A673 (cell line): ENCODE data around the gene TRPM6. TPM values are rescaled to one million over a fixed set of nuclear protein-coding genes. Genes with fewer than 3 reads are reported as not detected.
"Not testable (repeated sequence)": the region's sequence is repeated elsewhere in the genome, so short reads cannot be mapped to it uniquely, and the experiment has no call there.

ENCODE experiments used
- BruUV-seq: library from RNA; stranded (reverse); fragments of 400-500 nt; replicated peaks from 2 replicates; lab custom pipeline; 2021; lab: Mats Ljungman, UMichigan
- CTCF ChIA-PET: fragments of 300-600 bp; sonication (Branson Sonifier 250); formaldehyde crosslinking; loops from one replicate; lab custom pipeline; 2022; ENCODE audit warnings: antibody characterized with exemption; lab: Charles Lee
- POLR2A ChIA-PET: fragments of 300-600 bp; sonication (Branson Sonifier 250); formaldehyde crosslinking; loops from one replicate; lab custom pipeline; 2022; ENCODE audit warnings: antibody characterized with exemption; ENCODE audit not compliant: low non-redundant PET; lab: Charles Lee
- DNase-seq: peaks from one replicate; pipeline ENCODE4 v3.0.0-alpha.2; 2015; ENCODE audit warnings: low spot score
- H3K27ac ChIP-seq: fragments of 200-600 bp; sonication (generic); 2 replicates; pipeline ENCODE4 v1.5.1; 2016; ENCODE audit warnings: mixed run types, low read depth, mild to moderate bottlenecking, mixed read lengths, antibody characterized with exemption, low read length; ENCODE audit not compliant: poor library complexity, severe bottlenecking
- H3K27me3 ChIP-seq: fragments of 200-600 bp; sonication (generic); replicated peaks from 2 replicates; pipeline ENCODE4 v1.6.1; 2017; ENCODE audit warnings: mixed run types, low read depth, mild to moderate bottlenecking, mixed read lengths, antibody characterized with exemption, low read length; ENCODE audit not compliant: insufficient read depth, poor library complexity
- H3K36me3 ChIP-seq: fragments of 200-600 bp; sonication (generic); 2 replicates; pipeline ENCODE4 v1.6.1; 2016; ENCODE audit warnings: mixed run types, mild to moderate bottlenecking, mixed read lengths, antibody characterized with exemption, low read length; ENCODE audit not compliant: insufficient read depth, poor library complexity, severe bottlenecking
- H3K4me1 ChIP-seq: fragments of 200-600 bp; sonication (generic); 2 replicates; pipeline ENCODE4 v1.6.1; 2017; ENCODE audit warnings: mixed run types, mild to moderate bottlenecking, mixed read lengths, antibody characterized with exemption, low read length; ENCODE audit not compliant: insufficient read depth, poor library complexity, severe bottlenecking
- H3K4me3 ChIP-seq: fragments of 200-600 bp; sonication (generic); 2 replicates; pipeline ENCODE4 v1.5.1; 2016; ENCODE audit warnings: low read depth, mixed run types, mild to moderate bottlenecking, mixed read lengths, low read length; ENCODE audit not compliant: poor library complexity, severe bottlenecking
- H3K9me3 ChIP-seq: fragments of 200-600 bp; sonication (generic); 2 replicates; pipeline ENCODE4 v1.6.1; 2016; ENCODE audit warnings: mixed run types, low read depth, mild to moderate bottlenecking, mixed read lengths, antibody characterized with exemption, low read length; ENCODE audit not compliant: poor library complexity, severe bottlenecking
- CTCF ChIP-seq: fragments of 300-800, 200-600 bp; sonication (generic); conservative IDR thresholded peaks from 2 replicates; pipeline ENCODE4 v1.5.1; 2017; ENCODE audit warnings: low read depth, mild to moderate bottlenecking, antibody characterized with exemption, low read length, moderate library complexity, mixed read lengths
- EZH2 ChIP-seq: fragments of 200-600 bp; sonication (generic); IDR thresholded peaks from 2 replicates; pipeline ENCODE4 v1.6.1; 2017; ENCODE audit warnings: borderline replicate concordance, low read depth, mild to moderate bottlenecking, mixed read lengths, antibody characterized with exemption, low read length; ENCODE audit not compliant: poor library complexity, severe bottlenecking
- intact Hi-C: fragments of 100-400 bp; cut with micrococcal nuclease; formaldehyde crosslinking; loops from one replicate; pipeline ENCODE4 v1.10.0; 2022; ENCODE audit not compliant: unreplicated experiment
- total RNA-seq: library from RNA; stranded (reverse); gene quantifications from 2 replicates; pipeline ENCODE4 v1.2.3, GENCODE V29; 2021

The TRPM6 gene
- total RNA-seq, 1 experiment from 2014 or later: 0.06 TPM

GRCh38 chr9:74907085-74907484 lies 19.4 kb upstream of the TRPM6 start:
- Histone ChIP-seq H3K36me3 (no peaks in the 10 kb centered on the region), H3K27ac (no peak overlapping the region), H3K27me3 (no peaks in the 10 kb centered on the region), H3K4me3 (no peak overlapping the region), H3K4me1 (no peaks in the 10 kb centered on the region), H3K9me3 (no peaks in the 10 kb centered on the region)
- BruUV-seq: no TSS peak
- no peak for DNase-seq
- intact Hi-C loops: no loop called here
- no peak for TF ChIP-seq EZH2
- no peak for TF ChIP-seq CTCF
- POLR2A ChIA-PET: no interaction called here
- CTCF ChIA-PET: no interaction called here

- no peak overlapping the region for H3K4me3 ChIP-seq
- no peaks in the 10 kb centered on the region for H3K36me3 ChIP-seq
- no TSS peak for BruUV-seq
- TF ChIP-seq CTCF: no peak
- no peak for TF ChIP-seq EZH2
- CTCF ChIA-PET: no interaction called here
- H3K4me1 ChIP-seq: no peaks in the 10 kb centered on the region
- POLR2A ChIA-PET: no interaction called here
- H3K9me3 ChIP-seq: no peaks in the 10 kb centered on the region
- no peaks in the 10 kb centered on the region for H3K27me3 ChIP-seq
- no peak overlapping the region for H3K27ac ChIP-seq
- intact Hi-C loops: no loop called here
- DNase-seq: no peak
Observed at GRCh38 chr9:74901001-74901400, 13.3 kb upstream of the TRPM6 start.

GRCh38 chr9:74888449-74888848 lies 728 bp upstream of the TRPM6 start:
- POLR2A ChIA-PET, H3K4me1 ChIP-seq, DNase-seq, H3K4me3 ChIP-seq, H3K9me3 ChIP-seq, H3K27me3 ChIP-seq, BruUV-seq, CTCF ChIA-PET, H3K36me3 ChIP-seq, H3K27ac ChIP-seq: not testable (repeated sequence)
- intact Hi-C loops: loop anchor here (10.0 kb wide), 1 partner anchor 196 kb away; the partner anchor contains the start of genes NMRK1 and OSTF1

- intact Hi-C loops: loop anchor here (10.0 kb wide), 1 partner anchor 197 kb away; the partner anchor contains the start of genes NMRK1 and OSTF1
- H3K36me3 ChIP-seq: no peaks in the 10 kb centered on the region
- peaks cover 5% of the 10 kb centered on the region for H3K4me1 ChIP-seq
- no peak overlapping the region for H3K4me3 ChIP-seq
- DNase-seq: no peak
- no peak overlapping the region for H3K27ac ChIP-seq
- POLR2A ChIA-PET: no interaction called here
- H3K9me3 ChIP-seq: no peaks in the 10 kb centered on the region
- CTCF ChIA-PET: no interaction called here
- no TSS peak for BruUV-seq
- H3K27me3 ChIP-seq: peaks cover 7% of the 10 kb centered on the region
- TF ChIP-seq EZH2 (no peak), CTCF (no peak)
Observed at GRCh38 chr9:74887981-74888370, 255 bp upstream of the TRPM6 start.
